T-helper 17 cell (primary cell): ENCODE results near the gene GBA3. TPM values are rescaled to one million over a fixed set of nuclear protein-coding genes. Genes with fewer than 3 reads are reported as not detected.

Experiments used
- ATAC-seq: fragments of 150-1000 bp; cut with Tn5 transposase; 2 replicates; pipeline ENCODE4 v1.10.0; 2021; ENCODE audit warnings: mild to moderate bottlenecking, moderate library complexity
- DNase-seq, 3 donors: peaks; one replicate each; pipeline versions ENCODE4 v3.0.0 to v3.0.0-alpha.2; 2020 to 2021
- H3K9me3 ChIP-seq: one replicate; pipeline ENCODE4 v1.7.0; 2013; ENCODE audit warnings: low read length, mild to moderate bottlenecking; ENCODE audit not compliant: control insufficient read depth, poor library complexity, severe bottlenecking
- H3K27ac Mint-ChIP-seq: one replicate; pipeline ENCODE4 v1.8.0; 2022; ENCODE audit warnings: mild to moderate bottlenecking, moderate library complexity, mixed read lengths
- H3K27me3 Mint-ChIP-seq: one replicate; pipeline ENCODE4 v1.8.0; 2022; ENCODE audit warnings: mixed read lengths
- H3K36me3 Mint-ChIP-seq: one replicate; pipeline ENCODE4 v1.8.0; 2022; ENCODE audit warnings: low read depth, mixed read lengths
- H3K4me1 Mint-ChIP-seq: one replicate; pipeline ENCODE4 v1.8.0; 2022; ENCODE audit warnings: mild to moderate bottlenecking, mixed read lengths
- H3K4me3 Mint-ChIP-seq: one replicate; pipeline ENCODE4 v1.8.0; 2022; ENCODE audit warnings: mild to moderate bottlenecking, moderate library complexity, mixed read lengths
- total RNA-seq, 4 donors: library from RNA in 2 of 4; stranded (reverse) in 2 of 4; gene quantifications; one replicate each; pipeline ENCODE4 v1.2.3 and lab custom pipeline; 2022 to 2026

GBA3 gene
- total RNA-seq, 2 donors from 2014 or later = not detected

DNA sequence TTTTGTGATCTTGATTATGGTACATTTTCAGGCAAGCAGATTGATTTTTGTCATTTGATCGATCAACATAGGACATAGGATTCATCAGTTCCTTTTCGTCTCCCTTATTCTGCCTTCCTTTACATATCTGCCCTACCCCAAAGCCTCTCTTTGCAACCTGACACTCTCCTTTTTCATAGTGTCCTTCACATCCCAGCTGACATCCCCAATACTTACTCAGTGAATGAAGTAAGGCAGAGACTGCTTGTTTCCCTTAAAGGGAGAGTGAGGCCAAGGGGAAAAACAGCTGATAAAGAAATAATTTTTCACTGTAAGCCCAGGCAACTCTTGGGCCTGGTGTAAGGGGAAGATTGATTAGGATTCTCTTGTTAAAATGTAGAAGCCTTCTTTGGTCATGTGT lies 69.8 kb downstream of the GBA3 start:
- H3K4me1 Mint-ChIP-seq = no peaks in the 10 kb centered on the region
- no peaks in the 10 kb centered on the region for H3K9me3 ChIP-seq
- ATAC-seq (no peak), DNase-seq (no peak)
- no peak overlapping the region for H3K4me3 Mint-ChIP-seq
- no peaks in the 10 kb centered on the region for H3K36me3 Mint-ChIP-seq
- no peaks in the 10 kb centered on the region for H3K27me3 Mint-ChIP-seq
- H3K27ac Mint-ChIP-seq = no peak overlapping the region

- Mint-ChIP-seq H3K36me3 (no peaks in the 10 kb centered on the region), H3K27me3 (no peaks in the 10 kb centered on the region), H3K4me1 (no peaks in the 10 kb centered on the region), H3K27ac (no peak overlapping the region), H3K4me3 (no peak overlapping the region)
- no peak for ATAC-seq
- H3K9me3 ChIP-seq = no peaks in the 10 kb centered on the region
- DNase-seq = no peak
Measured at GRCh38 chr4:22764183-22764582, 71.4 kb downstream of the GBA3 start.

- H3K4me3 Mint-ChIP-seq = no peak overlapping the region
Measured at GRCh38 chr4:22766068-22766467, 73.3 kb downstream of the GBA3 start.

GRCh38 chr4:22778547-22779163 lies 85.9 kb downstream of the GBA3 start:
- Mint-ChIP-seq H3K27ac (no peak overlapping the region), H3K4me3 (no peak overlapping the region), H3K4me1 (no peaks in the 10 kb centered on the region), H3K36me3 (no peaks in the 10 kb centered on the region), H3K27me3 (no peaks in the 10 kb centered on the region)
- DNase-seq = no peak
- no peak for ATAC-seq
- no peaks in the 10 kb centered on the region for H3K9me3 ChIP-seq

More at GRCh38 chr4:22766068-22766467, 73.3 kb downstream of the GBA3 start:
- DNase-seq = no peak
- ATAC-seq = no peak
- H3K27me3 Mint-ChIP-seq = no peaks in the 10 kb centered on the region
- H3K4me1 Mint-ChIP-seq = no peaks in the 10 kb centered on the region
- H3K36me3 Mint-ChIP-seq = no peaks in the 10 kb centered on the region
- no peaks in the 10 kb centered on the region for H3K9me3 ChIP-seq
- no peak overlapping the region for H3K27ac Mint-ChIP-seq

GRCh38 chr4:22780317-22780716 lies 87.6 kb downstream of the GBA3 start:
- Mint-ChIP-seq H3K27me3 (no peaks in the 10 kb centered on the region), H3K4me1 (no peaks in the 10 kb centered on the region), H3K4me3 (no peak overlapping the region), H3K27ac (no peak overlapping the region), H3K36me3 (no peaks in the 10 kb centered on the region)
- DNase-seq = no peak
- no peak for ATAC-seq
- no peaks in the 10 kb centered on the region for H3K9me3 ChIP-seq

DNA sequence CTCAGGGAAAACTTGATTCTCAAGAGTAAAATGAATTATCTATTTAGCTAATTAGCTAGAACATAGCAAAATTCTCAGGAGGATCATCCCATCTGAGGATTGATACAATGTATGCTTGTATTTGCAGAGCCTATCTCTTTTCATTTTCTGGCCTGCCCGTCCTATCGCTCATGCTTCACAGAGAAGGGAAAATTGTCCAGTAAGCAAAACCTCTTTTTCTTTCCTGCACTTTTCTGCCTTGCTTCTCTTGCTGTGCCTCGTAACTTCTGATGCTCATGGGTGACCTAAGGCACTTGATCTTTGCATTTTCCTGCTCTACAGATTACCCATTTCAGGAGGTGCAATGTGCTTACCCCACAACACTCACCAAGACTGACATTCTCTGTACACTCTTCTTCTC lies 88.1 kb downstream of the GBA3 start:
- H3K27me3 Mint-ChIP-seq = no peaks in the 10 kb centered on the region
- H3K36me3 Mint-ChIP-seq = no peaks in the 10 kb centered on the region
- no peak overlapping the region for H3K4me3 Mint-ChIP-seq
- H3K4me1 Mint-ChIP-seq = no peaks in the 10 kb centered on the region
- DNase-seq (no peak), ATAC-seq (no peak)
- no peaks in the 10 kb centered on the region for H3K9me3 ChIP-seq
- no peak overlapping the region for H3K27ac Mint-ChIP-seq

- H3K4me1 Mint-ChIP-seq = no peaks in the 10 kb centered on the region
- no peak overlapping the region for H3K4me3 Mint-ChIP-seq
- no peak for ATAC-seq
- H3K36me3 Mint-ChIP-seq = no peaks in the 10 kb centered on the region
- H3K27ac Mint-ChIP-seq = no peak overlapping the region
- no peaks in the 10 kb centered on the region for H3K27me3 Mint-ChIP-seq
- DNase-seq = no peak
- H3K9me3 ChIP-seq = no peaks in the 10 kb centered on the region
Measured at GRCh38 chr4:22787753-22788375, 95.1 kb downstream of the GBA3 start.

DNA sequence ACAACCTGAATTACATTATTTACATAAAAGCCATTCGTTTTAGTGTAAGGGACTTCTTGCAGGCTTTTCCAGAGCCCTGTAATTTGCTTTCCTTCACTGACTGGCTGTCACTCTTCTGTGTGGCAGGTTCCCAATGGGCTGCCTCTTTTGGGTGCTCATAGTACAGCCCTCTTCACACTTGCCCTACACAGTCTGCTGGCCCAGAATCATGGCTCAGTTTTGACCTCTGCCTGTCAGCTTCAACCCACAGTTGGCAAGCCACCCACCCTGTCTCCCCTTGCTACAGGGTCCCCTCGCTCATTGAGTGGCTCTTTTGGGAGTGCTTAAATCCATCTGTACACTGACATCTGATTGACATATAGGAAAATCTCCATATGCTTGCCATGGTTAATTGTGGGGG lies 97.9 kb downstream of the GBA3 start:
- H3K9me3 ChIP-seq = no peaks in the 10 kb centered on the region
- ATAC-seq (no peak), DNase-seq (no peak)
- H3K27me3 Mint-ChIP-seq = no peaks in the 10 kb centered on the region
- no peak overlapping the region for H3K27ac Mint-ChIP-seq
- no peaks in the 10 kb centered on the region for H3K4me1 Mint-ChIP-seq
- no peak overlapping the region for H3K4me3 Mint-ChIP-seq
- H3K36me3 Mint-ChIP-seq = no peaks in the 10 kb centered on the region

- no peaks in the 10 kb centered on the region for H3K4me1 Mint-ChIP-seq
- H3K27me3 Mint-ChIP-seq = no peaks in the 10 kb centered on the region
- no peaks in the 10 kb centered on the region for H3K36me3 Mint-ChIP-seq
- H3K4me3 Mint-ChIP-seq = no peak overlapping the region
- no peak for DNase-seq
- no peak overlapping the region for H3K27ac Mint-ChIP-seq
- ATAC-seq = no peak
- H3K9me3 ChIP-seq = no peaks in the 10 kb centered on the region
Measured at GRCh38 chr4:22794732-22795131, 102.0 kb downstream of the GBA3 start.

DNA sequence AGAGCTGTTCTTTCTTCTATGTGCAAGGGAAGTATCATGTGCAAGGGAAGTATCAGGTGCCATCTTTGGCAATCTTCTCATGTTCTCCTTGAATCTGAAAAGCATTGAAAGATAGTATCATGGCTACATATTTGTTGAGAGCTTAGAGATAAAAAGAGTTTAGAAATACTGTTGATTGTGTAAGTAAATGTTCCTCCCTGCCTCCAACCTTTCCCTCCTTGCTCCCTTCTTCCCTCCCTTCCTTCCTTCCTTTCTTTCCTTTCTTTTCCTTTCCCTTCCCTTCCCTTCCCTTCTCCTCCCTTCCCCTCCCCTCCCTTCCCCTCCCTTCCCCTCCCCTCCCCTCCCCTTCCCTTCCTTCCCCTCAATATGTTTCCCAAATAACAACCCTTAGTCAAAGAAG lies 108.7 kb downstream of the GBA3 start:
- no peaks in the 10 kb centered on the region for H3K9me3 ChIP-seq
- Mint-ChIP-seq H3K4me1 (no peaks in the 10 kb centered on the region), H3K27ac (no peak overlapping the region), H3K36me3 (no peaks in the 10 kb centered on the region), H3K27me3 (no peaks in the 10 kb centered on the region), H3K4me3 (no peak overlapping the region)
- ATAC-seq (no peak), DNase-seq (no peak)

GRCh38 chr4:22802876-22803275 lies 110.1 kb downstream of the GBA3 start:
- DNase-seq (no peak), ATAC-seq (no peak)
- H3K36me3 Mint-ChIP-seq = no peaks in the 10 kb centered on the region
- no peaks in the 10 kb centered on the region for H3K9me3 ChIP-seq
- no peaks in the 10 kb centered on the region for H3K27me3 Mint-ChIP-seq
- H3K4me3 Mint-ChIP-seq = no peak overlapping the region
- no peaks in the 10 kb centered on the region for H3K4me1 Mint-ChIP-seq
- H3K27ac Mint-ChIP-seq = no peak overlapping the region

- H3K36me3 Mint-ChIP-seq = no peaks in the 10 kb centered on the region
Measured at GRCh38 chr4:22803512-22803911, 110.8 kb downstream of the GBA3 start.

GRCh38 chr4:22814906-22815305 lies 122.2 kb downstream of the GBA3 start:
- H3K9me3 ChIP-seq = no peaks in the 10 kb centered on the region
- ATAC-seq = no peak
- H3K36me3 Mint-ChIP-seq = no peaks in the 10 kb centered on the region
- no peak overlapping the region for H3K27ac Mint-ChIP-seq
- no peaks in the 10 kb centered on the region for H3K4me1 Mint-ChIP-seq
- no peak for DNase-seq
- no peak overlapping the region for H3K4me3 Mint-ChIP-seq
- no peaks in the 10 kb centered on the region for H3K27me3 Mint-ChIP-seq

More at GRCh38 chr4:22803512-22803911, 110.8 kb downstream of the GBA3 start:
- Mint-ChIP-seq H3K27ac (no peak overlapping the region), H3K4me1 (no peaks in the 10 kb centered on the region), H3K4me3 (no peak overlapping the region), H3K27me3 (no peaks in the 10 kb centered on the region)
- no peaks in the 10 kb centered on the region for H3K9me3 ChIP-seq
- DNase-seq (no peak), ATAC-seq (no peak)

DNA sequence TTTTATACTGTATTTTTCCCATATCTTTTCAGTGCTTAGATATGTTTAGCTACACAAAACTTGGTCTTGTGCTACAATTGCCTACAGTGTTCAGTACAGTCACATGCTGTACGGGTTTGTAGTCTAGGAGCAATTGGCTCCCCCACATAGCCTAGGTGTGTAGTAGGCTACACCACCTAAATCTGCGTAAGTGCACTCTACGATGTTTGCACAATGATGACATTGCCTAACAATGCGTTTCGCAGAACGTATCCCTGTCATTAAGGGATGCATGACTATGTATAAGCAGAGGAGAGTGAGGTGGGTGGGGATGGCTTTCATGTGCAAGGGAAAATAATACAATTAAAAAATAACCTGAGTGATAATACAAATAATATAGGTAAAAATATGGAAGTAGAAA lies 131.4 kb downstream of the GBA3 start:
- no peaks in the 10 kb centered on the region for H3K4me1 Mint-ChIP-seq
- DNase-seq (no peak), ATAC-seq (no peak)
- no peaks in the 10 kb centered on the region for H3K27me3 Mint-ChIP-seq
- H3K36me3 Mint-ChIP-seq = no peaks in the 10 kb centered on the region
- H3K9me3 ChIP-seq = no peaks in the 10 kb centered on the region
- H3K4me3 Mint-ChIP-seq = no peak overlapping the region
- no peak overlapping the region for H3K27ac Mint-ChIP-seq
